Measurements from ENCODE around the gene M6PR.

DNA sequence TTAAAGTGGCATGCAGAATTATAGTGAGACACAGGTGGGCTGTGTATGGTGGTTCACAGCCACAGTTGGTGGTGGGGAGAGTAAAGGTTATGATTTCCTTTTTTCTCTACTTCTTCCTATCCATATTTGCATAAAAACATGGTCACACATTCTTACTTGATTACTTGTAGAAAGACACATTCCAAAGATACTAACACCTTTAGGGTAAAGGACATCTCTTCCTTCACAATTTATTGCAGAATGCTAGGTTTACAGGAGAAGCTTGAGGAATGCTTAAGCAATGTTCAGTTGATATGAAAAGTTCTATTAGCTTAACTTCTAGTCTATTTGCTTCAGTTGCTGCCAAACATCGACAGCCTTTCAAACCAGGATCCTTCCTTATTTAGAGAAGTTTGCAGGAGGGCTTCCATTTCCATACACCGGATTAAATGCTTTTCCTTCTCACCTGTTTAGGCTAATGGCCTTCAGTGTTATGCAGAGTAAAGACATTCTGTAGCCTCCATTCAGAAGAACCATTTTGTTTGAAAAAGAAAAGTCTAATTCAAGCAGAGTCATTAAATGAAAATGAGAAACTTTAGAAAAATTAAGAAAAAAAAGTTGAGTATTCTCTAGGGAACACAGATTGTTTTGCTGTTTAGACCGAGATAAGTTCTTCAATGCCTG is 37.7 kb downstream of the M6PR start:
- TF ChIP-seq RAD21 (IDR thresholded peaks at IDR 0.05; ENCODE audit: low read depth) (no peak), TCF12 (IDR thresholded peaks at IDR 0.05; ENCODE audit: low read depth) (no peak), EP300 (IDR thresholded peaks at IDR 0.05; ENCODE audit: borderline replicate concordance) (no peak), ZBTB7A (IDR thresholded peaks at IDR 0.05; ENCODE audit: low read depth) (no peak), CEBPB (IDR thresholded peaks at IDR 0.05) (no peak)
- TF ChIP-seq, protein P1, sequence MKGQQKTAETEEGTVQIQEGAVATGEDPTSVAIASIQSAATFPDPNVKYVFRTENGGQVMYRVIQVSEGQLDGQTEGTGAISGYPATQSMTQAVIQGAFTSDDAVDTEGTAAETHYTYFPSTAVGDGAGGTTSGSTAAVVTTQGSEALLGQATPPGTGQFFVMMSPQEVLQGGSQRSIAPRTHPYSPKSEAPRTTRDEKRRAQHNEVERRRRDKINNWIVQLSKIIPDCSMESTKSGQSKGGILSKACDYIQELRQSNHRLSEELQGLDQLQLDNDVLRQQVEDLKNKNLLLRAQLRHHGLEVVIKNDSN (IDR thresholded peaks at IDR 0.05): no peak
- TF ChIP-seq, protein P2, sequence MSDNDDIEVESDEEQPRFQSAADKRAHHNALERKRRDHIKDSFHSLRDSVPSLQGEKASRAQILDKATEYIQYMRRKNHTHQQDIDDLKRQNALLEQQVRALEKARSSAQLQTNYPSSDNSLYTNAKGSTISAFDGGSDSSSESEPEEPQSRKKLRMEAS (IDR thresholded peaks at IDR 0.05): no peak
